ENCODE measurements around the gene ATP11A.

Gene ATP11A

DNA sequence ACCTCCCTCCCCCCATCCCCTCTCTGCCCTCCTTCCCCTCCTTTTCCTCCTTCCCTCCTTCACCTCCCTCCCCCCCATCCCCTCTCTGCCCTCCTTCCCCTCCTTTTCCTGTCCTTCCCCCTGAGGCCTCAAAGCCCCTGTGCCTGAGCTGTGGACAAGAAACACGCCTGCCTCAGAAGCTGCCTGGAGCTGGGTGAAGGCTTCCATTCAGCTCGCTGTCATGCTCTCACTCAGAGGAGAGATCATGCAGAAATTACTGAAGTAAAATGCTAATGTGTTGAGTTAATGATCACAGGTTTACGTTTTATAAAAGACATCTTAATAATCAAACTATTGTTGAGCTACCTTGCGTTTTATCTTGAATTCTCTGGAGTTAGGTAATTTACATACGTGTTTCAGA is 114.5 kb downstream of the ATP11A start:
- in situ Hi-C loops (cut with HindIII; ENCODE audit: low pct_ligation_motif_present, low sequenced_read_pairs), result no loop called here
- no peaks in the 10 kb centered on the region for H3K36me3 ChIP-seq (replicated peaks)
- DNase-seq, result no peak
- no peak overlapping the region for H3K4me3 ChIP-seq (ENCODE audit: low read depth, low read length)
- no peaks in the 10 kb centered on the region for H3K27me3 ChIP-seq (replicated peaks)
- TF ChIP-seq, protein P1, sequence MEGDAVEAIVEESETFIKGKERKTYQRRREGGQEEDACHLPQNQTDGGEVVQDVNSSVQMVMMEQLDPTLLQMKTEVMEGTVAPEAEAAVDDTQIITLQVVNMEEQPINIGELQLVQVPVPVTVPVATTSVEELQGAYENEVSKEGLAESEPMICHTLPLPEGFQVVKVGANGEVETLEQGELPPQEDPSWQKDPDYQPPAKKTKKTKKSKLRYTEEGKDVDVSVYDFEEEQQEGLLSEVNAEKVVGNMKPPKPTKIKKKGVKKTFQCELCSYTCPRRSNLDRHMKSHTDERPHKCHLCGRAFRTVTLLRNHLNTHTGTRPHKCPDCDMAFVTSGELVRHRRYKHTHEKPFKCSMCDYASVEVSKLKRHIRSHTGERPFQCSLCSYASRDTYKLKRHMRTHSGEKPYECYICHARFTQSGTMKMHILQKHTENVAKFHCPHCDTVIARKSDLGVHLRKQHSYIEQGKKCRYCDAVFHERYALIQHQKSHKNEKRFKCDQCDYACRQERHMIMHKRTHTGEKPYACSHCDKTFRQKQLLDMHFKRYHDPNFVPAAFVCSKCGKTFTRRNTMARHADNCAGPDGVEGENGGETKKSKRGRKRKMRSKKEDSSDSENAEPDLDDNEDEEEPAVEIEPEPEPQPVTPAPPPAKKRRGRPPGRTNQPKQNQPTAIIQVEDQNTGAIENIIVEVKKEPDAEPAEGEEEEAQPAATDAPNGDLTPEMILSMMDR (IDR thresholded peaks at IDR 0.05; ENCODE audit: low read depth, low read length, missing control alignments), result no peak
- no peak overlapping the region for H3K27ac ChIP-seq

DNA sequence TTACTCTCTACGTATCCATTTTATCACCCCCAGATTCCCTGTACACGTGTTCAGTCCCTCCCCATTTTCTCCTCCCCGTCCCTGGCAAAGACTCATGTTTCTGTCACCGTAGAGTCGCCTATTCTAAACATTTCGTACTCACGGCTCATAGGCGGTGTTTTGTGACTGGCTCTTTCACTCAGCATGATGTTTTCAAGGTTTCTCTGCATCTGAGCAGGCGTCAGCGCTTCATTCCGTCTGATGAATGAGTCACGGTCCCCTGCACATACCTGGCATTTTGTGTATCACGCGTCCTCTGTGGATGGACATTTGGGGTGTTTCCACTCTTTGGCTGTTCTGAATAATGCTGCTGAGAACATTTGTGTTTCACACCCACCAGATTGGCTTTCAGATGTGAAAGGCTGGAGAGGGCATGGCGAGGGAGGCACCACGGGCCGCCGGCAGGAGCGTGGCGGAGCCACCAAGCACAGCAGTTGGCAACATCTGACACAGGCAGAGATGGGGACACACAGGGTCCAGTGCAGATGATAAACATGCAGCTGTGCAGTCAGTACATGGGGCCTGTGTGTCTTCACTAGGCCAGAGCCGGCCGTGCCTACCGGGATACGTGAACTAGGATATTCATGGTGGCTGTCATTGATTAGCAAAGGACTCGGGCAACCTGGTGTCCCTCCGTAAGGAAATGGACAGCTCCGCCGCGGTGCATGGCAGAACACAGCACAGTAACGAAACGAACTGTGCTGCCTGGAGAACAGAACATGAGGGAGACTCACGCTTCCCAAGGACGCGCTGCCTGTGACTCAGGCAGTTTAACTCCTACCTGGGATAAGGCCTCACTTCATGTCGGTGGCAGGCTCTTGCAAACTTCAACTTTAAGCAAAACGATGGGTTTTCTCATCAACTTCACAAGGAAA is 117.2 kb downstream of the ATP11A start:
- TF ChIP-seq, protein P1 (IDR thresholded peaks at IDR 0.05; ENCODE audit: low read depth, low read length, missing control alignments), result no peak
- no peaks in the 10 kb centered on the region for H3K27me3 ChIP-seq (replicated peaks)
- no peak for DNase-seq
- no peaks in the 10 kb centered on the region for H3K36me3 ChIP-seq (replicated peaks)
- no peak overlapping the region for H3K27ac ChIP-seq
- in situ Hi-C loops (cut with HindIII; ENCODE audit: low pct_ligation_motif_present, low sequenced_read_pairs), result no loop called here
- no peak overlapping the region for H3K4me3 ChIP-seq (ENCODE audit: low read depth, low read length)

DNA sequence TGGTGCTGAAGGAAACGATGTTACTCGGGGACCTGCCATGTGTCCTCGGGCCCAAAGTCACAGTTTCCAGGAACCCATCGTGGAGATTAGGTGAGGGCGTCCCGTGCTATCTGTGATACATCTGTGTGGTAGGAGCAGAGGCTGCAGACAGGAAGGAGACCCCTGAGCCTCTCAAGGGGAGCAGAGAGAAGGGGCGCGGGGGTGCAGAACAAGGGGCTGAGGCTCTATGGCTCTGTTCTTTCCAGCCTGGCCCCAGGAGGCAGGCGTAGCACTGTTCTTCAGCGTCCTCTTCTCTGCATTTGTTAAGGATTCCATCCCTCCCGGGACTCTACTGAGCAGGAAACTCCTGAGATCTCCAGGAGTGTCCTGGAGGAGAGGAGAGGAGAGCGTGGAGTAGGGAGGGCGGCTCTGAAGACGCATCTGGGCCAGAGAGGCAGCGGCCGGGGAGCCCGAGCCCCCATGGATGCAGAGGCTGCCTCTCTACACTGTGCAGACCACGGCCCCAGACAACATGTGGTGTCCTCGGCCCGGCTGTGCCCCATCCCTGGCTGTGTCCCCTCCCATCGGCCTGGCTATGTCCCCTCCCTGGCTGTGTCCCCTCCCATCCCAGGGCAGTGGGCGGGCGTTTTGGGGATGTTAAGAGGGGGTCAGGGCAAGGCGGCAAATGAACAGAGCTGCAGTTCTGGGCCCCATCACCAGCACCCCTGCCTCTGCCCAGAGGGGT is 118.0 kb downstream of the ATP11A start:
- H3K4me3 ChIP-seq (ENCODE audit: low read depth, low read length), result no peak overlapping the region
- H3K27ac ChIP-seq, result no peak overlapping the region
- in situ Hi-C loops (cut with HindIII; ENCODE audit: low pct_ligation_motif_present, low sequenced_read_pairs), result no loop called here
- TF ChIP-seq, protein P1 (IDR thresholded peaks at IDR 0.05; ENCODE audit: low read depth, low read length, missing control alignments), result no peak
- H3K27me3 ChIP-seq (replicated peaks), result no peaks in the 10 kb centered on the region
- DNase-seq, result no peak
- H3K36me3 ChIP-seq (replicated peaks), result no peaks in the 10 kb centered on the region

DNA sequence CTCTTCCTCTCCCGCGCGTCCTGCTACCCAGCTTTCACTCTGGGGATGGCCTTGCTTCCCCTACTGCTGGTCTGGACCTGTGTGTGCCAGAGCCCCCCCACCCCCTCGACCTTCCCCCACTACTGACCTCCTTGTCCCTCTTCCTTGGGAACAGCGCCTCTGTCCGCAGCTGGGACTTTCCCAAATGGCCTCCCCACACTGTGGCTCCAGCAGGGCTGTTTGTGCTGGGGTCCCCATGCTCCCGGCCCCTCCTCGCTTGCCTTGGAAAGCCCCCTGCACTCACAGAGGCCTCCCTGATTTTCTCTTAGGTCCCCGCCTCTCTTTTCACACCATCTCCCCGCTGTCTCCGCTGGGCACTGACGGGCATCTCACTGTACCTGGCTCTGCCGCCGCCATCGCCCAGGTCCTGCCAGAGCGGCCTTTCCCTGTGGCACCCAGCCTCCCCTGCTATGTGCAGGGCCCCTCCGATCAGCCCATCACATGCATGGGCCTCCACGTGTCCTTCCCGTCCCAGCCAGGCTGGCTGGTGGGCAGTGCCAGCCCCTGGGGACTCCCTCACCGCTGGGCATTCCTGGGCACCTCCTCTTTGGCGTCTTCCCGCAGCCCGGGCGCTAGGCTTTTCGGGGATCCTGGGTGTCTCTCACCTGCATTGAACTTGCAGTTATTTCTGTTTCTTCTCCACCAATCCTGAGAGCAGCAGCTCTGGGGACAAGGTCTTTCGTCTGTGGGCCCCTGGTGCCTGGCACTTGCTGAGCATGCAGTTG is 118.7 kb downstream of the ATP11A start:
- TF ChIP-seq, protein P1 (IDR thresholded peaks at IDR 0.05; ENCODE audit: low read depth, low read length, missing control alignments), result no peak
- H3K36me3 ChIP-seq (replicated peaks), result no peaks in the 10 kb centered on the region
- H3K4me3 ChIP-seq (ENCODE audit: low read depth, low read length), result no peak overlapping the region
- H3K27me3 ChIP-seq (replicated peaks), result no peaks in the 10 kb centered on the region
- in situ Hi-C loops (cut with HindIII; ENCODE audit: low pct_ligation_motif_present, low sequenced_read_pairs), result no loop called here
- H3K27ac ChIP-seq, result no peak overlapping the region
- no peak for DNase-seq

DNA sequence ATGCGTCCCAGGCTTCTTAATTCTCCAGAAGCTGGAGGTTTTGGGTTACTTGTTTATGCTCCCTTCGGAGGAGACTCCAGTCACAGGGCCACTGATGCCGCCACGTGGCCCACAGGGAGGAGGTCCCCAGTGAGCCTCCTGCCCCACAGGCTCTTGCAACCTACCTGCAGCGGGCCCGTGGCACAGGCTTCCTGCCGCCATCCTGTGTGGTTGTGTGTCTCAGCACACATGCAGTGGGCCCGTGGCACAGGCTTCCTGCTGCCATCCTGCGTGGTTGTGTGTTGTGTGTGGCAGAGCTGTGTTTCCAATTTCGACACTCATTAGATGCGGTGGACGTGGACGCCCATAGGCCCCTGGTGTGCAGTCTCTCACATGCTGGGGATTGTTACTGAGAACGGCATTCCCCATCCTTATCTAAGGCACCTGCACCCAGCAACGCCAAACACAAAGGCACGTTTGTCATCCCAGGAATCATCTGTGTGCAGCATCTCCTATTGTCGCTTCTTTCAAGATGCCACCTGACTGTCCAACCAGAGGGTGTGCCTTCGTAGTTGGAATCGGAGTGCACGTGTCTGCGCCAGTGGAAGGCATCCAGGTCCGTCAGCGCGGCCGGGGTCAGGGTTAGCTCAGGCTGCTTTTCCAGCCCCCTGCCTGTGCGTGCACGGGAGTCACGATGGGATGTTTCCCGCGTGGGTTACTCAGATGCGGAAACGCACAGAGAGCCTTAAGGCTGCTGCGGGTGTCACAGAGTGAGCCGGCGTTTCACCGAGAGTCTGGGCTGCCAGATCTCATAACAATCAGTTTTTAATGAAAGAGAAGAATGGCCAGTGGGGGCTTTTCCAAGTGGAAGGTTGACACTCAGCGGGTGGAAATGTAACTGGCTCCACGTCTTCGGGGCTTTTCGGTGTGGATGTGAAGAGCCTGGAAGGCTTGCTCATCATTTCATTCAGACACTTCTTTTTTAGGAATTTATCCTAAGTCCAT is 119.8 kb downstream of the ATP11A start:
- no peak for DNase-seq
- TF ChIP-seq, protein P1 (IDR thresholded peaks at IDR 0.05; ENCODE audit: low read depth, low read length, missing control alignments), result no peak
- H3K27ac ChIP-seq, result no peak overlapping the region
- in situ Hi-C loops (cut with HindIII; ENCODE audit: low pct_ligation_motif_present, low sequenced_read_pairs), result no loop called here
- no peaks in the 10 kb centered on the region for H3K27me3 ChIP-seq (replicated peaks)
- H3K4me3 ChIP-seq (ENCODE audit: low read depth, low read length), result no peak overlapping the region
- H3K36me3 ChIP-seq (replicated peaks), result no peaks in the 10 kb centered on the region

All from brain microvascular endothelial cell (primary cell).